SK-N-SH treated with all-trans-retinoic acid at 6 μM for 48 hours (cell line): Measurements from ENCODE around the gene C17orf78.

Experiments used
- CREB5 ChIP-seq: fragments of 250-450 bp; sonication (Bioruptor Pico); IDR thresholded peaks from 2 replicates; pipeline ENCODE4 v1.5.1; 2020; ENCODE audit warnings: low read depth, mild to moderate bottlenecking, moderate library complexity
- GLIS3 ChIP-seq: fragments of 250-450 bp; sonication (Bioruptor Pico); IDR thresholded peaks from 2 replicates; pipeline ENCODE4 v1.5.0; 2020; ENCODE audit warnings: mild to moderate bottlenecking, moderate library complexity
- ISL1 ChIP-seq: fragments of 250-450 bp; sonication (Bioruptor Pico); IDR thresholded peaks from 2 replicates; pipeline ENCODE4 v2.1.2; 2022; ENCODE audit warnings: mild to moderate bottlenecking, moderate library complexity
- OSR1 ChIP-seq: fragments of 250-450 bp; sonication (Bioruptor Pico); IDR thresholded peaks from 2 replicates; pipeline ENCODE4 v1.8.0; 2022; ENCODE audit warnings: moderate library complexity, mild to moderate bottlenecking, inconsistent platforms
- POU6F1 ChIP-seq: fragments of 250-450 bp; sonication (Bioruptor Pico); IDR thresholded peaks from 2 replicates; pipeline ENCODE4 v1.8.0; 2021; ENCODE audit warnings: low read depth, mild to moderate bottlenecking, moderate library complexity, borderline replicate concordance
- TCF4 ChIP-seq: fragments of 250-450 bp; sonication (Bioruptor Pico); IDR thresholded peaks from 2 replicates; pipeline ENCODE4 v1.8.0; 2021; ENCODE audit warnings: mild to moderate bottlenecking, moderate library complexity, borderline replicate concordance
- ZFP30 ChIP-seq: fragments of 450-650 bp; formaldehyde crosslinking; IDR thresholded peaks from 2 replicates; pipeline ENCODE4 v1.5.0; 2022; ENCODE audit warnings: mild to moderate bottlenecking, moderate library complexity
- TF ChIP-seq, protein P1 (sequence below): fragments of 250-450 bp; sonication (Bioruptor Pico); IDR thresholded peaks from 2 replicates; pipeline ENCODE4 v1.8.0; 2020; ENCODE audit warnings: mild to moderate bottlenecking, moderate library complexity, borderline replicate concordance

DNA sequence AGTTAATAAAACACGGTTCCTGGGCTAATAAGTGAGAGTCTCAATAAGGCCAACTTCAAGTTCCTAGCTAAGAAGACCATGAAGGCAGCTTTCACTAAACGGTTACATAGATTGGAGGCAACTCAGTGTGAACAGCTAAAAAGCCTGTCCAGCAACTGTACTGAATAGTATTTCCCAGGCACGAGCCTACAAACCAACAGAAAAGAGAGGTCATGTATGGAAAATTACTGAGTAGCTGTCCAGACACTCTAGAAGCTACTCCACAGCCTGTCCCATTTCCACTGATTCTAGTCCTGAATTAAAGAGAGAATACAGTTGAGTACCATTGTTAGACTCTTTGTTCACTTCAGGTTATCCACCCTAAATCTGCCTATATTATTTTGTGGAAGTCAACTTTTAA is 36.5 kb upstream of the C17orf78 start:
- TF ChIP-seq, protein P1, sequence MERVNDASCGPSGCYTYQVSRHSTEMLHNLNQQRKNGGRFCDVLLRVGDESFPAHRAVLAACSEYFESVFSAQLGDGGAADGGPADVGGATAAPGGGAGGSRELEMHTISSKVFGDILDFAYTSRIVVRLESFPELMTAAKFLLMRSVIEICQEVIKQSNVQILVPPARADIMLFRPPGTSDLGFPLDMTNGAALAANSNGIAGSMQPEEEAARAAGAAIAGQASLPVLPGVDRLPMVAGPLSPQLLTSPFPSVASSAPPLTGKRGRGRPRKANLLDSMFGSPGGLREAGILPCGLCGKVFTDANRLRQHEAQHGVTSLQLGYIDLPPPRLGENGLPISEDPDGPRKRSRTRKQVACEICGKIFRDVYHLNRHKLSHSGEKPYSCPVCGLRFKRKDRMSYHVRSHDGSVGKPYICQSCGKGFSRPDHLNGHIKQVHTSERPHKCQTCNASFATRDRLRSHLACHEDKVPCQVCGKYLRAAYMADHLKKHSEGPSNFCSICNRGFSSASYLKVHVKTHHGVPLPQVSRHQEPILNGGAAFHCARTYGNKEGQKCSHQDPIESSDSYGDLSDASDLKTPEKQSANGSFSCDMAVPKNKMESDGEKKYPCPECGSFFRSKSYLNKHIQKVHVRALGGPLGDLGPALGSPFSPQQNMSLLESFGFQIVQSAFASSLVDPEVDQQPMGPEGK (CRISPR knock-in tag): no peak
- TF ChIP-seq ISL1 (CRISPR knock-in tag): no peak
- no peak for TF ChIP-seq TCF4 (CRISPR knock-in tag)
- TF ChIP-seq OSR1: no peak
- no peak for TF ChIP-seq POU6F1 (CRISPR knock-in tag)
- no peak for TF ChIP-seq CREB5
- TF ChIP-seq ZFP30 (CRISPR knock-in tag): no peak
- no peak for TF ChIP-seq GLIS3
